ENCODE data around the gene HERC4.

Gene HERC4

GRCh38 chr10:67943917-67944316, 131.2 kb downstream of the HERC4 start:
- TF ChIP-seq POLR2AphosphoS5 (IDR thresholded peaks at IDR 0.05; ENCODE audit: low read depth, low read length) (no peak), POU2F2 (IDR thresholded peaks at IDR 0.05; ENCODE audit: low read depth, low read length) (no peak), TAF1 (IDR thresholded peaks at IDR 0.05; ENCODE audit: low read depth, low read length) (no peak), POLR2A (IDR thresholded peaks at IDR 0.05; ENCODE audit: low read depth, low read length) (no peak), PAX5 (IDR thresholded peaks at IDR 0.05; ENCODE audit: insufficient read depth, low read length, severe bottlenecking) (no peak), SPI1 (IDR thresholded peaks at IDR 0.05; ENCODE audit: low read depth, low read length) (no peak)
- DNase-seq (ENCODE audit: insufficient read length, low spot score) (no peak), FAIRE-seq (no peak)

- FAIRE-seq (no peak), DNase-seq (ENCODE audit: insufficient read length, low spot score) (no peak)
- TF ChIP-seq TAF1 (IDR thresholded peaks at IDR 0.05; ENCODE audit: low read depth, low read length), result no peak
- TF ChIP-seq POU2F2 (IDR thresholded peaks at IDR 0.05; ENCODE audit: low read depth, low read length), result no peak
- TF ChIP-seq SPI1 (IDR thresholded peaks at IDR 0.05; ENCODE audit: low read depth, low read length), result no peak
- no peak for TF ChIP-seq POLR2A (IDR thresholded peaks at IDR 0.05; ENCODE audit: low read depth, low read length)
Observed at GRCh38 chr10:67936416-67936815, 138.7 kb downstream of the HERC4 start.

GRCh38 chr10:67935223-67935622, 139.9 kb downstream of the HERC4 start:
- DNase-seq (ENCODE audit: insufficient read length, low spot score) (no peak), FAIRE-seq (no peak)
- no peak for TF ChIP-seq POU2F2 (IDR thresholded peaks at IDR 0.05; ENCODE audit: low read depth, low read length)
- TF ChIP-seq TAF1 (IDR thresholded peaks at IDR 0.05; ENCODE audit: low read depth, low read length), result no peak
- no peak for TF ChIP-seq SPI1 (IDR thresholded peaks at IDR 0.05; ENCODE audit: low read depth, low read length)
- no peak for TF ChIP-seq POLR2A (IDR thresholded peaks at IDR 0.05; ENCODE audit: low read depth, low read length)
- TF ChIP-seq PAX5 (IDR thresholded peaks at IDR 0.05; ENCODE audit: insufficient read depth, low read length, severe bottlenecking), result no peak
- TF ChIP-seq POLR2AphosphoS5 (IDR thresholded peaks at IDR 0.05; ENCODE audit: low read depth, low read length), result no peak

- no peak for DNase-seq (ENCODE audit: insufficient read length, low spot score)
- FAIRE-seq, result no peak
- TF ChIP-seq POLR2A (IDR thresholded peaks at IDR 0.05; ENCODE audit: low read depth, low read length), result no peak
- TF ChIP-seq POLR2AphosphoS5 (IDR thresholded peaks at IDR 0.05; ENCODE audit: low read depth, low read length), result no peak
- TF ChIP-seq TAF1 (IDR thresholded peaks at IDR 0.05; ENCODE audit: low read depth, low read length), result no peak
- no peak for TF ChIP-seq SPI1 (IDR thresholded peaks at IDR 0.05; ENCODE audit: low read depth, low read length)
- no peak for TF ChIP-seq POU2F2 (IDR thresholded peaks at IDR 0.05; ENCODE audit: low read depth, low read length)
- TF ChIP-seq PAX5 (IDR thresholded peaks at IDR 0.05; ENCODE audit: insufficient read depth, low read length, severe bottlenecking), result no peak
Observed at GRCh38 chr10:67934336-67934735, 140.7 kb downstream of the HERC4 start.

GRCh38 chr10:67933199-67933598, 141.9 kb downstream of the HERC4 start:
- FAIRE-seq (no peak), DNase-seq (ENCODE audit: insufficient read length, low spot score) (no peak)
- TF ChIP-seq PAX5 (IDR thresholded peaks at IDR 0.05; ENCODE audit: insufficient read depth, low read length, severe bottlenecking) (no peak), POU2F2 (IDR thresholded peaks at IDR 0.05; ENCODE audit: low read depth, low read length) (no peak), SPI1 (IDR thresholded peaks at IDR 0.05; ENCODE audit: low read depth, low read length) (no peak), TAF1 (IDR thresholded peaks at IDR 0.05; ENCODE audit: low read depth, low read length) (no peak), POLR2A (IDR thresholded peaks at IDR 0.05; ENCODE audit: low read depth, low read length) (no peak), POLR2AphosphoS5 (IDR thresholded peaks at IDR 0.05; ENCODE audit: low read depth, low read length) (no peak)

GRCh38 chr10:67926951-67927350, 148.1 kb downstream of the HERC4 start:
- TF ChIP-seq POLR2A (IDR thresholded peaks at IDR 0.05; ENCODE audit: low read depth, low read length) (no peak), PAX5 (IDR thresholded peaks at IDR 0.05; ENCODE audit: insufficient read depth, low read length, severe bottlenecking) (no peak), TAF1 (IDR thresholded peaks at IDR 0.05; ENCODE audit: low read depth, low read length) (no peak), SPI1 (IDR thresholded peaks at IDR 0.05; ENCODE audit: low read depth, low read length) (no peak), POLR2AphosphoS5 (IDR thresholded peaks at IDR 0.05; ENCODE audit: low read depth, low read length) (no peak), POU2F2 (IDR thresholded peaks at IDR 0.05; ENCODE audit: low read depth, low read length) (no peak)
- DNase-seq (ENCODE audit: insufficient read length, low spot score), result no peak
- FAIRE-seq, result no peak

GRCh38 chr10:67925449-67926005, 149.6 kb downstream of the HERC4 start:
- no peak for DNase-seq (ENCODE audit: insufficient read length, low spot score)
- no peak for FAIRE-seq
- TF ChIP-seq POU2F2 (IDR thresholded peaks at IDR 0.05; ENCODE audit: low read depth, low read length) (no peak), POLR2A (IDR thresholded peaks at IDR 0.05; ENCODE audit: low read depth, low read length) (no peak), TAF1 (IDR thresholded peaks at IDR 0.05; ENCODE audit: low read depth, low read length) (no peak), SPI1 (IDR thresholded peaks at IDR 0.05; ENCODE audit: low read depth, low read length) (no peak), POLR2AphosphoS5 (IDR thresholded peaks at IDR 0.05; ENCODE audit: low read depth, low read length) (no peak), PAX5 (IDR thresholded peaks at IDR 0.05; ENCODE audit: insufficient read depth, low read length, severe bottlenecking) (no peak)

- no peak for TF ChIP-seq PAX5 (IDR thresholded peaks at IDR 0.05; ENCODE audit: insufficient read depth, low read length, severe bottlenecking)
- no peak for TF ChIP-seq POU2F2 (IDR thresholded peaks at IDR 0.05; ENCODE audit: low read depth, low read length)
- TF ChIP-seq POLR2AphosphoS5 (IDR thresholded peaks at IDR 0.05; ENCODE audit: low read depth, low read length), result no peak
- no peak for TF ChIP-seq SPI1 (IDR thresholded peaks at IDR 0.05; ENCODE audit: low read depth, low read length)
- TF ChIP-seq TAF1 (IDR thresholded peaks at IDR 0.05; ENCODE audit: low read depth, low read length), result no peak
- FAIRE-seq (peak; percentile 43), DNase-seq (ENCODE audit: insufficient read length, low spot score) (no peak)
Observed at GRCh38 chr10:67924136-67924535, 150.9 kb downstream of the HERC4 start.

GRCh38 chr10:67923551-67923950, 151.5 kb downstream of the HERC4 start:
- TF ChIP-seq SPI1 (IDR thresholded peaks at IDR 0.05; ENCODE audit: low read depth, low read length) (no peak), POLR2AphosphoS5 (IDR thresholded peaks at IDR 0.05; ENCODE audit: low read depth, low read length) (no peak), TAF1 (IDR thresholded peaks at IDR 0.05; ENCODE audit: low read depth, low read length) (no peak), PAX5 (IDR thresholded peaks at IDR 0.05; ENCODE audit: insufficient read depth, low read length, severe bottlenecking) (no peak), POLR2A (IDR thresholded peaks at IDR 0.05; ENCODE audit: low read depth, low read length) (no peak), POU2F2 (IDR thresholded peaks at IDR 0.05; ENCODE audit: low read depth, low read length) (no peak)
- FAIRE-seq (no peak), DNase-seq (ENCODE audit: insufficient read length, low spot score) (no peak)

- FAIRE-seq, result no peak
- TF ChIP-seq POLR2A (IDR thresholded peaks at IDR 0.05; ENCODE audit: low read depth, low read length) (no peak), POLR2AphosphoS5 (IDR thresholded peaks at IDR 0.05; ENCODE audit: low read depth, low read length) (no peak), POU2F2 (IDR thresholded peaks at IDR 0.05; ENCODE audit: low read depth, low read length) (no peak), TAF1 (IDR thresholded peaks at IDR 0.05; ENCODE audit: low read depth, low read length) (no peak), SPI1 (IDR thresholded peaks at IDR 0.05; ENCODE audit: low read depth, low read length) (no peak), PAX5 (IDR thresholded peaks at IDR 0.05; ENCODE audit: insufficient read depth, low read length, severe bottlenecking) (no peak)
- no peak for DNase-seq (ENCODE audit: insufficient read length, low spot score)
Observed at GRCh38 chr10:67921065-67921464, 154.0 kb downstream of the HERC4 start.

All from GM12891 (cell line).